ENCODE results near the gene ZNF883.

The ZNF883 gene

GRCh38 chr9:112917047-112917986, 94.7 kb downstream of the ZNF883 start:
- DNase-seq = no peak

- DNase-seq = no peak
Measured at GRCh38 chr9:112914524-112914923, 97.5 kb downstream of the ZNF883 start.

GRCh38 chr9:112913326-112913725, 98.7 kb downstream of the ZNF883 start:
- DNase-seq = no peak

GRCh38 chr9:112912636-112913035, 99.4 kb downstream of the ZNF883 start:
- DNase-seq = no peak

- no peak for DNase-seq
Measured at GRCh38 chr9:112911736-112912135, 100.3 kb downstream of the ZNF883 start.

All from femur (tissue), 1 donor.